Kidney (tissue), 14 donors: ENCODE measurements around the gene UPK1B. TPM values are rescaled to one million over a fixed set of nuclear protein-coding genes. Genes with fewer than 3 reads are reported as not detected.

ENCODE experiments used
- DNase-seq, 5 donors: peaks; one replicate each; pipeline ENCODE4 v3.0.0-alpha.2; 2013 to 2020
- FAIRE-seq: peaks from 2 replicates; lab custom pipeline; 2012; peaks lifted over from hg19 to GRCh38; lab: Jason Lieb, UNC
- H3K27ac ChIP-seq, 2 donors: one replicate each; pipeline ENCODE4 v1.7.0; 2013; ENCODE audit warnings: low read depth in 2 of 2, low read length in 2 of 2, inconsistent platforms in 1 of 2
- H3K27me3 ChIP-seq: one replicate; pipeline ENCODE4 v1.7.1; 2013; ENCODE audit warnings: low read length, inconsistent platforms; ENCODE audit not compliant: control insufficient read depth, insufficient read depth
- H3K36me3 ChIP-seq, 3 donors: one replicate each; pipeline versions ENCODE4 v1.7.0 to v1.7.1; 2013; ENCODE audit warnings: low read length in 3 of 3, control low read depth in 1 of 3, inconsistent platforms in 1 of 3; ENCODE audit not compliant: insufficient read depth in 3 of 3, control insufficient read depth in 2 of 3
- H3K4me1 ChIP-seq, 3 donors: one replicate each; pipeline versions ENCODE4 v1.7.0 to v1.7.1; 2013; ENCODE audit warnings: low read length in 3 of 3, inconsistent platforms in 1 of 3, low read depth in 1 of 3; ENCODE audit not compliant: control insufficient read depth in 2 of 3, insufficient read depth in 2 of 3
- H3K4me3 ChIP-seq, 3 donors: one replicate each; pipeline versions ENCODE4 v1.7.0 to v1.8.1; 2013; ENCODE audit warnings: low read length in 3 of 3, control low read depth in 1 of 3, inconsistent platforms in 1 of 3
- H3K9ac ChIP-seq, 3 donors: one replicate each; pipeline versions ENCODE4 v1.7.0 to v1.7.1; 2013; ENCODE audit warnings: low read length in 3 of 3, control low read depth in 1 of 3, inconsistent platforms in 1 of 3
- H3K9me3 ChIP-seq, 3 donors: one replicate each; pipeline versions ENCODE4 v1.7.0 to v1.7.1; 2013; ENCODE audit warnings: low read length in 3 of 3, control low read depth in 1 of 3, inconsistent platforms in 1 of 3; ENCODE audit not compliant: control insufficient read depth in 2 of 3, insufficient read depth in 1 of 3
- intact Hi-C: fragments of 100-400 bp; cut with DNase I; formaldehyde crosslinking; loops from one replicate; pipeline ENCODE4 v1.11.1; 2022
- polyA plus RNA-seq: library from polyadenylated mRNA; stranded (reverse); fragments of 350-450 nt; fragmentation: Illumina TruSeq; extraction: RNeasy Lipid Tissue Mini Kit (QIAGEN cat#74804); gene quantifications from one replicate; pipeline ENCODE4 v1.2.3, GENCODE V29; 2014; ENCODE audit warnings: low read depth, low replicate concordance; ENCODE audit not compliant: insufficient read depth
- total RNA-seq: library from RNA; stranded (reverse); fragmentation: NEBNext Ultra II Directional; extraction: Animal tissue kit (Norgen Biotek cat#: 25700); gene quantifications from one replicate; pipeline ENCODE4 v1.2.1, GENCODE V29; 2021
- TF ChIP-seq, protein P1 (sequence below): IDR thresholded peaks from 3 replicates; pipeline ENCODE4 v1.5.1; 2012; ENCODE audit warnings: mild to moderate bottlenecking, moderate library complexity, borderline replicate concordance; ENCODE audit not compliant: insufficient read depth; ENCODE audit errors: extremely low read depth
- donor health status: control.
- donor health status: control.
- donor health status: control.
- donor health status: control.
- donor health status: control.
- donor health status: DM: yes; HTN: yes; CAD: no.
- donor health status: Normal renal cell carcinoma (clear cell type).

UPK1B gene
- total and polyA plus RNA-seq, 2 donors from 2014 or later, result 3.9 to 12.4 TPM

- DNase-seq (no peak), FAIRE-seq (no peak)
- no peaks in the 10 kb centered on the region for H3K9me3 ChIP-seq
- H3K27me3 ChIP-seq, result no peaks in the 10 kb centered on the region
- intact Hi-C loops, result no loop called here
- H3K36me3 ChIP-seq, result no peaks in the 10 kb centered on the region
- H3K4me1 ChIP-seq, result peaks cover 0 to 3% (median 0%) of the 10 kb centered on the region in 3 donors
- no peak overlapping the region for H3K4me3 ChIP-seq
- H3K9ac ChIP-seq, result no peak overlapping the region
- H3K27ac ChIP-seq, result no peak overlapping the region
- TF ChIP-seq, protein P1, sequence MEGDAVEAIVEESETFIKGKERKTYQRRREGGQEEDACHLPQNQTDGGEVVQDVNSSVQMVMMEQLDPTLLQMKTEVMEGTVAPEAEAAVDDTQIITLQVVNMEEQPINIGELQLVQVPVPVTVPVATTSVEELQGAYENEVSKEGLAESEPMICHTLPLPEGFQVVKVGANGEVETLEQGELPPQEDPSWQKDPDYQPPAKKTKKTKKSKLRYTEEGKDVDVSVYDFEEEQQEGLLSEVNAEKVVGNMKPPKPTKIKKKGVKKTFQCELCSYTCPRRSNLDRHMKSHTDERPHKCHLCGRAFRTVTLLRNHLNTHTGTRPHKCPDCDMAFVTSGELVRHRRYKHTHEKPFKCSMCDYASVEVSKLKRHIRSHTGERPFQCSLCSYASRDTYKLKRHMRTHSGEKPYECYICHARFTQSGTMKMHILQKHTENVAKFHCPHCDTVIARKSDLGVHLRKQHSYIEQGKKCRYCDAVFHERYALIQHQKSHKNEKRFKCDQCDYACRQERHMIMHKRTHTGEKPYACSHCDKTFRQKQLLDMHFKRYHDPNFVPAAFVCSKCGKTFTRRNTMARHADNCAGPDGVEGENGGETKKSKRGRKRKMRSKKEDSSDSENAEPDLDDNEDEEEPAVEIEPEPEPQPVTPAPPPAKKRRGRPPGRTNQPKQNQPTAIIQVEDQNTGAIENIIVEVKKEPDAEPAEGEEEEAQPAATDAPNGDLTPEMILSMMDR, result no peak
These were observed 13.9 kb downstream of the UPK1B start for GRCh38 chr3:119187266-119187665.

DNA sequence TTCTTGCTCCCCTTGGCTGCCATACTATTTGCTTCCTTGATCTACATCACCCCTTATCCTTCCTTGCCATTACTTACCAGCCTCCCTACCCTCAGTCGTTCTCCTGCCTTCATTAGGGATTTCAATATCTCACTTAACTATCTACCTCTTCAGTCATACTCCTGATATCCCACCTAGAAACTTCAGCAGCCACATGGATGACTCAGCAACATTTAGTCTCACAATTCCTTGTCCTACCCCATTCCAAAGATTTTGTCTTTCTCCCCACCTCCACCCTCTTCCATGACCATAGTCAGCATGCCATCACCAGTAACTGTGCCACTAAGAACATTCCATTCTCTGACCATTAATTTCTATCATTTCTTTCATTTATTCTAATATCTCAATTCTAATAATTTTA lies 18.4 kb downstream of the UPK1B start:
- Histone ChIP-seq H3K9me3 (no peaks in the 10 kb centered on the region), H3K4me1 (no peaks in the 10 kb centered on the region), H3K4me3 (no peak overlapping the region), H3K27ac (no peak overlapping the region), H3K36me3 (no peaks in the 10 kb centered on the region), H3K9ac (no peak overlapping the region), H3K27me3 (no peaks in the 10 kb centered on the region)
- TF ChIP-seq, protein P1, result no peak
- FAIRE-seq, result no peak
- intact Hi-C loops, result no loop called here
- no peak for DNase-seq

GRCh38 chr3:119194237-119195150 lies 21.1 kb downstream of the UPK1B start:
- intact Hi-C loops, result no loop called here
- Histone ChIP-seq H3K4me3 (no peak overlapping the region), H3K27me3 (no peaks in the 10 kb centered on the region), H3K9ac (no peak overlapping the region), H3K9me3 (no peaks in the 10 kb centered on the region), H3K4me1 (no peaks in the 10 kb centered on the region), H3K27ac (no peak overlapping the region), H3K36me3 (no peaks in the 10 kb centered on the region)
- FAIRE-seq (no peak), DNase-seq (no peak)
- TF ChIP-seq, protein P1, result no peak
